Lung microvascular endothelial cell (primary cell): ENCODE data around the gene KLHL2. TPM values are rescaled to one million over a fixed set of nuclear protein-coding genes. Genes with fewer than 3 reads are reported as not detected.
A peak's percentile ranks its signal among the peaks of the same experiment; 100 is the strongest.
"Not testable (repeated sequence)": the region's sequence is repeated elsewhere in the genome, so short reads cannot be mapped to it uniquely, and the experiment has no call there.

Experiments used
- DNase-seq, 2 donors: peaks; one replicate each; pipeline versions ENCODE4 v3.0.0 to v3.0.0-alpha.2; 2010; ENCODE audit warnings: low read depth in 2 of 2
- total RNA-seq: library from RNA; depleted of rRNA; stranded (reverse); fragments of >200 nt; gene quantifications from 2 replicates; pipeline ENCODE4 v1.2.1, GENCODE V29; 2014

The KLHL2 gene
- total RNA-seq, 1 donor from 2014 or later: 27.4 TPM

- DNase-seq: peak; percentile 99 to 100
Observed at GRCh38 chr4:165327211-165328100, 120.1 kb downstream of the KLHL2 start, which contains the start of gene MSMO1. Gene MSMO1, plus strand, starts transcription at chr4:165327669. Its CDS starts 5,702 bp downstream, at chr4:165333371.

- DNase-seq: no peak
Observed at GRCh38 chr4:165328101-165328425, 120.7 kb downstream of the KLHL2 start.

- no peak for DNase-seq
Observed at GRCh38 chr4:165328708-165329107, 121.3 kb downstream of the KLHL2 start.

DNA sequence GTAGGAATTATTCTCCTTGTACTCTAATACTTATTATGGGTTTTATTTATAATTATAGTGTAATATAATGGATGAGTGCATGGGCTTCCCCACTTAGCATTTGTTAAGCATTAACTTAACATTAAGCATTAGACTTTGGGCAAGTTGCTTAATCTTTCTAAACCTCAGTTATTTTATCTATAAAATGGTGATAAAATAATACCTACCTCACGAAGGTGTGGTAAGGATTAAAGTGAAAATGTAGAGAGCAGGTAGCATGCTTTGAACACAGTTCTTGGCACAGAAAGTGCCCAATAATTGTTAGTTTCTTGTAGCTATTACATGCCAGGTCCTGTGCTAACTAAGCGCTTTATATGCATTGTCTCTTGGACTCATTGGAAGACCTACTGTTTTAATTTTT lies 122.7 kb downstream of the KLHL2 start:
- DNase-seq: no peak

DNA sequence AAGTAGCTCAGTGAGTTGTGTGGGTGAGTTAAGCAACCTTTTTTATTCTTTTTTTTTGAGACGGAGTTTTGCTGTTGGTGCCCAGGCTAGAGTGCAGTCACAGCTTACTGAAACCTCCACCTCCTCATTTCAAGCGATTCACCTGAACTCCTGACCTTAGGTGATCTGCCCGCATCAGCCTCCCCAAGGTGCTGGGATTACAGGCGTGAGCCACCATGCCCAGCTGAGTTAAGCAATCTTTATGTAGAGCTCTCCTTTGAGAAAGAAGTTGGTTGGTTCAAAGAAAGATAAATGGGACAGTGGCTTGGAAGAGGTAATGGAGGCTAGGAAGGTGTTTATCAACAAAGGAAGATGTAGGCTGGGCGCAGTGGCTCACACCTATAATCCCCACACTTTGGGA lies 123.3 kb downstream of the KLHL2 start:
- no peak for DNase-seq

DNA sequence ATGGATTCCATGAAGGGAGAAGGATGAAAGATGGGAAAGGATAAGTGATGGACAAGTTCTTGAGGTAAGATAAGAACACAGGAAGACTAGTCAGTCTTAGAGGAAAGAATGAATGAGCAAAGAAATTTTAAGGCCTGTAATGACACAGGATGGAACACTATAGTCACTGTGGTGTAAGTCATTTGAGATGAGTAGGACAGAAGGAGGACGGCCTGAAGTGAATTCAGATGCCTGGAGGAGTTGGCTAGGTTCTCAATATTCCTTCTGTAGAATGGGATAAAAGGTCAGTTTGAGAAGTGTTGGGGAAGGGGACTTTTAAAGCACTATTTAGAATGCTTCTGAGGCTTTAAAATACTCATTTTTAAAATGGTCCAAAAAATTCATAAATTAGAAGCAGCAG lies 124.0 kb downstream of the KLHL2 start:
- DNase-seq: no peak

DNA sequence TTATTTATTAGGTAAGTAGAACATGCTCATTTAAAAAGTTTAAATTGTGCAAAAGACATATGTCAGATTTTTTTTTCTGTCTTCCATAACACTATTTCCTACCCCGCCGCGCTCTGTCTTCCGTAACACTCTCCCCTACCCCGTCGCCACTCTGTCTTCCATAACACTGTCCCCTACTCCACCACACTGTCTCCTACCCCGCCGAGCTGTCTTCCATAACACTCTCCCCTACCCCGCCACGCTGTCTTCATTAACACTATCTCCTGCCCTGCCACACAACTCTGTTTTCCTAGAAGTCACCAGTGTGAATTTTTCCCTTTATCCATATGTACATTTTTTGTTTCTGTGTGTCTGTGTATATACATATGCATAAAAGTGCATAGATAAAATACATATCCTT lies 124.5 kb downstream of the KLHL2 start:
- no peak for DNase-seq

GRCh38 chr4:165332502-165332901 lies 125.1 kb downstream of the KLHL2 start:
- no peak for DNase-seq

GRCh38 chr4:165335163-165335703 lies 127.9 kb downstream of the KLHL2 start:
- no peak for DNase-seq

- DNase-seq: no peak
Observed at GRCh38 chr4:165336743-165337142, 129.4 kb downstream of the KLHL2 start.

GRCh38 chr4:165342340-165342739 lies 135.0 kb downstream of the KLHL2 start:
- not testable (repeated sequence) for DNase-seq

DNA sequence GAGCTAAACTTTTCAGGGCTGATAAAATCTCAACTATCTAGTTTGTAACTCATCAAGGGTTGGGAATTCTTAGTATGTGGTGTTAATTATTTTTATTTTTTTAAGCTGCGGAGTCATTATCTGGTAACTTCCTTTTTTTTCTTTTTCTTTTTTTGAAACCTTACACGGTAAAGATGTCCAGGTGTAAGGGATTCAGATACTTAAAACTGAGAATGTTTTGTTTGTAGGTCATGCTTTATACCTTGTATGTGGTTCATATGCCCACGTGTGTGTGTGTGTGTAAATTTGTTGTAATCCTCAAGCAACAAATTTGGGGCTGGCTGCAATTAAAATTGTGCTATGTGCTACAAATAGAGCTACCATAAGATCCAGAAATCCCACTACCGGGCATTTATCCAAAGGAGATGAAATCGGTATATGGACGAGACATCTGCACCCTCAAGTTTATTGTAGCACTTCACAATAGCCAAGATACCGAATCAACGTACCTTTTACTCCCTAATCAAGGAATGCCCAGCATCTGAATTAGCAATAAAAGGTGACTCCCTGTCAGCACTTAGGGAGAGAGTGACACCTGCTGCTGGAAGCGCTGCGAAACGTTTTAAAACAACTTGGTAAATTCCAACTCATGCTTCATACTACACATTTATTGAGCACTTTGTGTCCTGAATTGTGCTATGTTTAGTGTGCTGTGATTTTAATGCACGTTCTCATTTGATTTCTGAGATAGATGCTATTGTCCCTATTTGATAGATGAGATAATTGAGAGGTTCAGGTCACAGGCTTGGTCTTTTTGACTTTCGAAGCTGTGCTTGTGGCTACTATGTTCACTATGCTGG lies 136.2 kb downstream of the KLHL2 start:
- peak; percentile 46 to 70 for DNase-seq

- DNase-seq: peak in 1 of 2 donors; percentile 9
Observed at GRCh38 chr4:165345666-165346417, 138.5 kb downstream of the KLHL2 start.

DNA sequence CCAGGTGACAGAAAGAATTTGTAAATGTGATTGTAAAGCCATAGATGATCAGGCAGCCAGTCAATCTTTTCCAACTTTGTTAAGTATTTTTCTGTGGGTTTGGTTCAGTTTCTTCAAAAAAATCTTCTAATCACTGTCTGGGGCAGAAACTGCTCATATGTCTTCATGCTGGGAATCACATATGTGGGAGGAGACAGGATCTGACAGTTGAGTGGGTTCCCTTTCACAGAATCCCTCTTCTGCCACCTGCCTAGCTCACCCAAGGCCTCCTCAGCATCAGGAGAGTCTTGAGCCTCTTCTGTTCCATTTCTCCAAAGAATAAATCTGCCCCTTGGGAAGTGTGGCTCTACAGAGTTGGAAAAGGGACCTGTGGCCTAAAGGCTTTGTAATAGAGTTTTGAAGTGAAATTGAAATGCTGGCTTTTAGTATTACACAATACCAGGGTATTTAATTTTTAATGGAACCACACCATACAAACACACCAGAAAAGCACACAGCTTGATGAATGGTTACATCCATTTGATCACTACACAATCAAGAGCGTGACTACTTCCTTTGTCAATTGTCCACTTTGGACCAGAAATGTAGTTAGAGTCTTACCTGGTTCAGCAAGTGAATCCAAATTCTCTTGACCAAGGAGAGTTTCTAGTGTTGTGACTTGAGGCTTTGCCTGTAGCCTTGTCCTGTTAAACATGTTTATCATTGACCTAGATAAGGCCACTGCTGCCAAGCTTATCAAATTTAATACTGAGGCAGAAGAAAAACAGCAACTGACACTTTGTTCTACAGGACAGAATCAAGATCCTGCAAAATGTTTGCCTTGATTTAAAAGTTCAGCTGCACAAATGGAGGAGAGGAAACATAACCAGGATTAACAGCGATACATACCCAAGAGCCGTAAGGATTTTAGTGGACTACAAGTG lies 140.5 kb downstream of the KLHL2 start:
- no peak for DNase-seq

DNA sequence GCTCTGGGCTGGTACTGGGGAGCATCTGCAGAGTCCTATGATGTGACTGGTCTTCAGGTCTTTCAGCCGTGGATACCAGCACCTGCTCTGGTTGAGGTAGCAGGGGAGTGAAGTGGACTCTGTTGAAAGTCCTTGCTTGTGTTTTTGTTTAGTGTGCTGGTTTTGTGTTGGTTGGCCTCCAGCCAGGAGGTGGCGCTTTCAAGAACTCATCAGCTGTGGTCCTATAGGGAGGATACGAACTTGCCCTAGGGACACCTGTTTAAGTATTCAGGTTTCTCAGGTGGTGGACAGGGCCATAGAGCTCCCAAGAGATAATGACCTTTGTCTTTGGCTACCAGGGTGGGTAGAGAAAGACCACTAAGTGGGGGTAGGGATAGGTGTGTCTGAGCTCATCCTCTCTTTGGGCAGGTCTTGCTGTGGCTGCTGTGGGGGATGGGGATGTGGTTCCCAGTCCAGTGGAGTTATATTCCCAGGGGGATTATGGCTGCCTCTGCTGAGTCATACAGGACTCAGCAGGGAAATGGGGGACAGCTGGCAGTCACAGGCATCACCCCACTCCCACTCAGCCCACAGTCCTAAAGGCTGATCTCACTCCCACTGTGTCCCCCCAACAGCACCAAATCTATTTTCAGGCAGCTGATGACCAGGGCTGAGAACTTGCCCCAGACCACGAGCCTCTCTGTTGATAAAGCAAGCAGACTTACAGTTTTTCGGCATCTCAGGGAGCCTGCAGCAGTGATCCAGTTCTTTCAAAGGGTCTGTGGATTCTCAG lies 144.2 kb downstream of the KLHL2 start:
- no peak for DNase-seq

DNA sequence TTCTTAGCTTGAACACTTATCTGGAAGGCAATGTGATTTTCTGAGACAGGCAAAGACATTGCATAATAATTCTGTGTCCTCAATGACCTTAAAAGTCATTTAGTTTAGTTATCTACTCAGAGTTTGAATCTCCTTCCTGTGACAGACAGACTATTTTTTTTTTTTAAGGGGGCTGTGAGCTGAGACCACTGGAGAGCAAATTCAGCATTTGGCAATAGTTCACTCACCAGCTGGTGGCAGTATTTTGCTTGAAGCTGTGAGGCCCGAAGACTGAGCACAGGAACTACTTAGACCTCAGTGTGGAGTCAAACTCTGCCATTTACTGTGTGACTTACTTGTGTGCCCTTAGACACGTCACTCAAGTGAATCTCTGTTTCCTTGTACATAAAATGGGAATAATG lies 148.5 kb downstream of the KLHL2 start:
- peak; percentile 54 for DNase-seq

DNA sequence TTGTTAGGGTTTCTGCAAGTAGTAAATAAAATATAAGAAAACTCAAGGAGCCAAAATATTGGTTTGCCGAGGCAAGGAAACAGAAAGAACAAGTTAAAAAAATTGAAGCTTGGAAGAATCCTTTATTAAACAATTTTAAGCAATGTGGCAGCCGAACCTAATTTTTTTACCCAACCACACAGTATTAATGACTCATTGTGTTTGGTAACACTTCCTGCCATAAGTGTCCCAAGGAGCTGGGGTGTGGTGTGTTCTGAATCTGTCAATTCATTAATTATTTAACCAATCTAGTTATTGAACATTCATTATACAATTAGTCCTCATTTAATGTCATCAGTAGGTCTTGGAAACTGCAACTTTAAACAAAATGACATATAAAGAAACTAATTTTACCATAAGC lies 152.1 kb downstream of the KLHL2 start:
- DNase-seq: no peak

- DNase-seq: no peak
Observed at GRCh38 chr4:165360041-165360695, 152.8 kb downstream of the KLHL2 start.
